K562 (cell line): ENCODE measurements around the gene FXN.

Experiments used
- POLR2AphosphoS5 ChIP-seq: IDR thresholded peaks from 2 replicates; pipeline ENCODE4 v1.6.1; 2011; ENCODE audit warnings: mild to moderate bottlenecking, low read depth, low read length, moderate library complexity; ENCODE audit not compliant: control insufficient read depth, insufficient read depth
- SMC3 ChIP-seq: conservative IDR thresholded peaks from 2 replicates; pipeline ENCODE4 v1.6.1; 2011; ENCODE audit warnings: low read depth, low read length, improper control_type of control experiment; ENCODE audit not compliant: insufficient read depth
- SRSF1 ChIP-seq: fragments of 200-400 bp; formaldehyde crosslinking; IDR thresholded peaks from 2 replicates; pipeline ENCODE4 v1.6.1; 2017; ENCODE audit warnings: mild to moderate bottlenecking, low read depth, low read length, moderate library complexity

GRCh38 chr9:68998812-68999211 lies 36.7 kb upstream of the FXN start:
- TF ChIP-seq POLR2AphosphoS5 (no peak), SRSF1 (no peak), SMC3 (no peak)
